Measurements from ENCODE around the gene HMGCL.

HMGCL gene

GRCh38 chr1:23799570-23800399, 25.4 kb downstream of the HMGCL start:
- Histone ChIP-seq H3K36me3 (no peaks in the 10 kb centered on the region), H3K4me3 (ENCODE audit: low read depth, low read length) (peak overlapping the region; percentile 67), H3K9me3 (no peaks in the 10 kb centered on the region), H3K4me1 (no peaks in the 10 kb centered on the region), H3K27me3 (no peaks in the 10 kb centered on the region)
- no peak for TF ChIP-seq CTCF (IDR thresholded peaks at IDR 0.05; ENCODE audit: low read depth, low read length)
- DNase-seq, result no peak

- TF ChIP-seq CTCF (IDR thresholded peaks at IDR 0.05; ENCODE audit: low read depth, low read length), result no peak
- H3K4me1 ChIP-seq, result no peaks in the 10 kb centered on the region
- no peaks in the 10 kb centered on the region for H3K36me3 ChIP-seq
- no peaks in the 10 kb centered on the region for H3K27me3 ChIP-seq
- H3K9me3 ChIP-seq, result no peaks in the 10 kb centered on the region
- DNase-seq, result no peak
- H3K4me3 ChIP-seq (ENCODE audit: low read depth, low read length), result no peak overlapping the region
These were observed 26.0 kb downstream of the HMGCL start for GRCh38 chr1:23799255-23799569.

DNA sequence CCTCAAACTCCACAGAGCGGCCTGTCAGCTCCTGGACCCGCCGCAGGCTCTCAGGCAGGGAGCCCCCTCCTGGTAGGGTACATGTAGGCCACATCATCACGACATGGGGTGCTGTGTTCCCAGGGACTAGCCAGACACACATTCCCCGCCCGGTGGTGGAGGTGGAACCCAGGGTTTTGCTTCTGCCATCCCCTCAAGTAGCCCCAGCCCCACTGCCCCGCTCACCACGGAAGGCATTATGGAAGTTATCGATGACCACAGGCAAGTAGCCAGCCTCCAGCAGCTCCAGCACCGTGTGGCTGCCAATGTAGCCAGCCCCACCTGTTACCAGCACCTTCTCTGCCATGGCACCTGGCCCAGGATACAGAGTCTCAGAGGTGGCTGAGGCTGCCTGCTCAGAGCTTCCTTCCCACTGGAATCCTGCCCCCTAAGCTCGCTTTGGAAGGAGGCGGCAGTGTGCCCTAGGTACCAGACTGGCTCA, 26.5 kb downstream of the HMGCL start:
- no peaks in the 10 kb centered on the region for H3K36me3 ChIP-seq
- no peaks in the 10 kb centered on the region for H3K9me3 ChIP-seq
- no peak for TF ChIP-seq CTCF (IDR thresholded peaks at IDR 0.05; ENCODE audit: low read depth, low read length)
- no peak for DNase-seq
- no peaks in the 10 kb centered on the region for H3K4me1 ChIP-seq
- no peak overlapping the region for H3K4me3 ChIP-seq (ENCODE audit: low read depth, low read length)
- H3K27me3 ChIP-seq, result no peaks in the 10 kb centered on the region

DNA sequence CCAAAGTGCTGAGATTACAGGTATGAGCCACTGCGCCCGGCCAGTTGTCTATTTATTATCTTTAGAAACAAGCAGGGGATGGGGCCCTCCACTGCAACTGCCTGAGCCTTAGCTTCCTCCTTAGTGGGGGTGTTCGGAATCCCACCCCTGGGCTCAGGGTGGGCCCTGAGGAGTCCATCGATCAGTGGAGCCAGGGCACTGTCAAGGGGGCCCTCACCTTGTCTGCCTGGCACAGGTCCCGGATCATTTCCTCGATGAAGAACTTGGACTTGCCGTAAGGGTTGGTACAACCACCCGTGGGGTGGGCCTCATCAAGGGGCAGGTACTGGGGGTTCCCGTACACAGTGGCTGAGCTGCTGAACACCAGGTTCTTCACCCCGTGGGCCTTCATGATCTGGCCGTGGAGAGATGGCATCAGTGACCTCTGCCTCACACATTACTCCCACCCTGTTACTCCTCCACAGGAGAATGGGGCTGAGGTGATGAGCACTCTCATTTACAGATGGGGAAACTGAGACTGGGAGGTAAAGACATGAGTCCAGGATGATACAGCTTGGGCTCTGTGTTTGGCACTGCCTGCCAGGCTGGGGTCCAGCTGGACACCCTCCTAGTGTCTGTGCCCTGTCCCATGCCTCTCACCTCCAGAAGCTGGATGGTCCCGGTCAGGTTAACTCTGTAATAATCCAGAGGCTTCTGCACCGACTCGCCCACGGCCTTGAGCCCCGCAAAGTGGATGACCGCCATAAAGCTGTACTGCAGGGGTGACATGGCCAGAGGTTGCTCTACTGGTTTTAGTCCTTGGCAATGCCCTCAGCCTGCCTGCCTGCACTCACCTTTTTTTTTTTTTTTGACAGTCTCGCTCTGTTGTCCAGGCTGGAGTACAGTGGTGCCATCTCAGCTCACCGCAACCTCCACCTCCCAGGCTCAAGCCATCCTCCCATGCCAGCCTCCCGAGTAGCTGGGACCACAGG, 27.5 kb downstream of the HMGCL start:
- Histone ChIP-seq H3K4me3 (ENCODE audit: low read depth, low read length) (no peak overlapping the region), H3K36me3 (no peaks in the 10 kb centered on the region)
- TF ChIP-seq CTCF (IDR thresholded peaks at IDR 0.05; ENCODE audit: low read depth, low read length), result no peak

DNA sequence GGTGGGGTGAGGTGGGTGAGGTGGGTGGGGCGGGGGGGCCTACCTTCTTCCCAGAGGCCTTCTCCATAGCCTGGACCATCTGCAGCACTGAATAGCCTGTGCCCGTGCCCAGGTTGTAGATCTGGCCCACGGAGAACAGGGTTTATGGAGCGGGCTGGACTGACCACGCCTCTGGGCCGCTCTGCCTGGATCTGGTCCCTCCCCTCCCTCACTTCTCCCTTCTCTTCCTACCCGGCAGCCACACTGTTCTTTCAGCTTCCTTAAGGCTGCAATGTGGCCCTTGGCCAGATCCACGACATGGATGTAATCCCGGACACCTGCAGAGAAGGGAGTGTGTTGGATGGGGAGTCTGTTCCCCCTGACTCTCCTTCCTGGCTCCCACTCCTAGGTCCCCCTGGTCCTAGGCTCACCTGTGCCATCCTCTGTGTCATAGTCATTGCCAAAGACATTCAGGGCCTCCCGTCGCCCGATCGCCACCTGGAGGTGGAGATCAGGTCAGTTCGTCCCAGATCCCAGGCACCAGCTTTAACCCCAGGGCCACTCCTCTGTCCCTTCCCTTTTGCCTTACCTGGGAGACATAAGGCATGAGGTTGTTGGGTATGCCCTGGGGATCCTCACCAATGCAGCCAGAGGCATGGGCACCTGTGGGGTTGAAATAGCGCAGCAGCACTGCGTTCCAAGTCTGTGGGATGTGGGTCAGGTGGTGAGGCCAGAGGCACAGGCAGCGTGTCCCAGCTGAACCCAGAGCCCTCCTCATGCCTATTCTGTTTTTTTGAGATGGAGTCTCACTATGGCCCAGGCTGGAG, 28.6 kb downstream of the HMGCL start:
- Histone ChIP-seq H3K4me3 (ENCODE audit: low read depth, low read length) (no peak overlapping the region), H3K36me3 (no peaks in the 10 kb centered on the region), H3K9me3 (no peaks in the 10 kb centered on the region), H3K4me1 (no peaks in the 10 kb centered on the region), H3K27me3 (no peaks in the 10 kb centered on the region)
- no peak for TF ChIP-seq CTCF (IDR thresholded peaks at IDR 0.05; ENCODE audit: low read depth, low read length)
- DNase-seq, result no peak

More for the DNA sequence above, 27.5 kb downstream of the HMGCL start:
- Histone ChIP-seq H3K4me1 (no peaks in the 10 kb centered on the region), H3K27me3 (no peaks in the 10 kb centered on the region), H3K9me3 (no peaks in the 10 kb centered on the region)
- no peak for DNase-seq

Data from BE2C (cell line).